Adrenal gland (tissue), 12 donors: ENCODE measurements around the gene LBH. TPM values are rescaled to one million over a fixed set of nuclear protein-coding genes. Genes with fewer than 3 reads are reported as not detected.

Experiments used
- DNase-seq, 7 donors: peaks; one replicate each; pipeline ENCODE4 v3.0.0-alpha.2; 2019 to 2020
- H3K27ac ChIP-seq, 5 donors: fragments of 200-600 bp; sonication (generic) in 4 of 5; 1 replicate in 3 of 5; 2 replicates in 2 of 5; pipeline versions ENCODE4 v1.5.1 to v1.8.0; 2016 to 2020; ENCODE audit warnings: mild to moderate bottlenecking in 1 of 5
- H3K27me3 ChIP-seq: fragments of 200-600 bp; 2 replicates; pipeline ENCODE4 v1.8.0; 2021
- H3K36me3 ChIP-seq, 2 donors: fragments of 200-600 bp; replicated peaks in 1 of 2; 1 replicate in 1 of 2; 2 replicates in 1 of 2; pipeline versions ENCODE4 v1.5.1 to v1.8.0; 2018 to 2022
- H3K4me1 ChIP-seq, 2 donors: fragments of 200-600 bp; replicated peaks in 1 of 2; 1 replicate in 1 of 2; 2 replicates in 1 of 2; pipeline versions ENCODE4 v1.5.1 to v1.8.0; 2018 to 2021
- H3K4me3 ChIP-seq, 4 donors: fragments of 200-600 bp; sonication (generic) in 3 of 4; one replicate each; pipeline ENCODE4 v1.5.1; 2016 to 2018
- H3K9me3 ChIP-seq, 3 donors: fragments of 200-600 bp; sonication (generic) in 1 of 3; replicated peaks in 1 of 3; 1 replicate in 2 of 3; 2 replicates in 1 of 3; pipeline versions ENCODE4 v1.5.1 to v1.8.0; 2016 to 2021
- CTCF ChIP-seq, 6 experiments: fragments of 450-650 bp in 4 of 6; fragments of 200-600 bp in 2 of 6; sonication (generic) in 1 of 6; IDR thresholded peaks; 1 replicate in 5 of 6; 2 replicates in 1 of 6; pipeline versions ENCODE4 v1.5.1 to v1.8.0; 2016 to 2021; ENCODE audit warnings: antibody characterized with exemption in 6 of 6, mild to moderate bottlenecking in 2 of 6, moderate library complexity in 1 of 6
- POLR2A ChIP-seq, 2 donors: fragments of 450-650 bp; IDR thresholded peaks; one replicate each; pipeline ENCODE4 v1.6.1; 2017; ENCODE audit warnings: antibody characterized with exemption in 2 of 2, mild to moderate bottlenecking in 2 of 2, moderate library complexity in 1 of 2
- WGBS, 4 donors: extraction: QIAGEN DNeasy Blood & Tissue Kit in 2 of 4; methylation state at CpG; one replicate each; pipeline versions ENCODE4 v1.1.5 to v1.1.7; 2013 to 2017; 5-methylcytosine and 5-hydroxymethylcytosine counted together
- intact Hi-C, 2 donors: fragments of 100-400 bp; cut with DNase I; formaldehyde crosslinking; loops; one replicate each; pipeline versions ENCODE4 v1.14.1 to v1.15.0; 2022 to 2023
- polyA plus RNA-seq, 3 donors: library from polyadenylated mRNA; stranded (reverse); fragments of 200-250 nt in 2 of 3; fragments of 350-450 nt in 1 of 3; fragmentation: Illumina TruSeq in 1 of 3; extraction: RNeasy Lipid Tissue Mini Kit (QIAGEN cat#74804) in 1 of 3; gene quantifications; one replicate each; pipeline ENCODE4 v1.2.3, GENCODE V29; 2013 to 2014
- total RNA-seq, 9 donors: library from RNA; depleted of rRNA in 4 of 9; stranded (reverse); fragments of >200 nt in 4 of 9; fragments of 120-200 nt in 1 of 9; fragmentation: NEBNext Ultra II Directional in 1 of 9; extraction: Animal tissue kit (Norgen Biotek cat#: 25700) in 1 of 9; gene quantifications; one replicate each; pipeline versions ENCODE4 v1.1.0 to v1.2.4, GENCODE V29; 2013 to 2023
- donor health status: healthy with polysubstance abuse.
- donor health status: Bipolar disorder and iron deficiency.
- donor health status: DM: yes; HTN: yes; CAD: no.
- donor health status: DM: no; HTN: no; CAD: no.
- donor health status: DM: no; HTN: no; CAD: no.
- donor health status: DM: yes; HTN: yes; CAD: no.

Gene LBH
- total and polyA plus RNA-seq, 12 donors = 7.6 to 76.4 (median 11.4) TPM

GRCh38 chr2:30218814-30219213, 12.5 kb upstream of the LBH start:
- no peak for TF ChIP-seq CTCF (IDR thresholded peaks at IDR 0.05)
- TF ChIP-seq POLR2A (IDR thresholded peaks at IDR 0.05) = no peak
- H3K36me3 ChIP-seq = no peaks in the 10 kb centered on the region
- WGBS, 4 donors = 87 to 95% (median 92%) methylated on average over 4 of the region's 4 CpGs
- H3K27ac ChIP-seq = no peak overlapping the region
- intact Hi-C loops = no loop called here
- H3K4me3 ChIP-seq = no peak overlapping the region
- H3K4me1 ChIP-seq = no peaks in the 10 kb centered on the region
- no peaks in the 10 kb centered on the region for H3K27me3 ChIP-seq
- DNase-seq = no peak
- H3K9me3 ChIP-seq = no peaks in the 10 kb centered on the region

- intact Hi-C loops = no loop called here
- 81 to 92% (median 90%) methylated on average over 7 to 13 of the region's 13 CpGs for WGBS, 4 donors
- Histone ChIP-seq H3K27ac (no peak overlapping the region), H3K27me3 (no peaks in the 10 kb centered on the region), H3K4me3 (no peak overlapping the region), H3K9me3 (no peaks in the 10 kb centered on the region), H3K36me3 (no peaks in the 10 kb centered on the region), H3K4me1 (peaks cover 0 to 5% of the 10 kb centered on the region in 2 donors)
- peak in 1 of 7 donors; percentile 13 for DNase-seq
- TF ChIP-seq CTCF (IDR thresholded peaks at IDR 0.05) (no peak), POLR2A (IDR thresholded peaks at IDR 0.05) (no peak)
Observed at GRCh38 chr2:30219886-30220875, 11.2 kb upstream of the LBH start.

GRCh38 chr2:30221531-30221930, 9.8 kb upstream of the LBH start:
- intact Hi-C loops = no loop called here
- WGBS, 4 donors = 84 to 91% (median 89%) methylated on average over 6 of the region's 6 CpGs
- Histone ChIP-seq H3K27me3 (no peaks in the 10 kb centered on the region), H3K36me3 (no peaks in the 10 kb centered on the region), H3K27ac (no peak overlapping the region), H3K4me3 (no peak overlapping the region), H3K9me3 (no peaks in the 10 kb centered on the region), H3K4me1 (peaks cover 4 to 12% of the 10 kb centered on the region in 2 donors)
- TF ChIP-seq POLR2A (IDR thresholded peaks at IDR 0.05) (no peak), CTCF (IDR thresholded peaks at IDR 0.05) (no peak)
- peak in 1 of 7 donors; percentile 20 for DNase-seq

- Histone ChIP-seq H3K9me3 (no peaks in the 10 kb centered on the region), H3K27me3 (no peaks in the 10 kb centered on the region), H3K4me1 (peaks cover 4 to 12% of the 10 kb centered on the region in 2 donors), H3K27ac (no peak overlapping the region), H3K4me3 (no peak overlapping the region), H3K36me3 (no peaks in the 10 kb centered on the region)
- TF ChIP-seq CTCF (IDR thresholded peaks at IDR 0.05) = no peak
- no peak for TF ChIP-seq POLR2A (IDR thresholded peaks at IDR 0.05)
- intact Hi-C loops = no loop called here
- no peak for DNase-seq
- 91 to 98% (median 92%) methylated on average over 2 of the region's 2 CpGs for WGBS, 4 donors
Observed at GRCh38 chr2:30222031-30222430, 9.3 kb upstream of the LBH start.
